Astrocyte of the spinal cord (primary cell): ENCODE measurements around the gene ELMO1.

ENCODE experiments used
- DNase-seq: peaks from one replicate; pipeline ENCODE4 v3.0.0; 2011; ENCODE audit warnings: low read depth, low spot score
- H3K4me3 ChIP-seq: 2 replicates; pipeline ENCODE4 v1.5.1; 2011; ENCODE audit warnings: low read depth, mild to moderate bottlenecking, low read length, moderate library complexity
- in situ Hi-C: cut with HindIII; loops from 2 replicates; pipeline ENCODE4 v1.10.0; 2017; ENCODE audit warnings: low sequenced_read_pairs
- TF ChIP-seq, protein P1 (sequence below): IDR thresholded peaks from 2 replicates; pipeline ENCODE4 v1.5.1; 2012; ENCODE audit warnings: low read depth, mild to moderate bottlenecking, low read length, inconsistent platforms

Gene ELMO1

DNA sequence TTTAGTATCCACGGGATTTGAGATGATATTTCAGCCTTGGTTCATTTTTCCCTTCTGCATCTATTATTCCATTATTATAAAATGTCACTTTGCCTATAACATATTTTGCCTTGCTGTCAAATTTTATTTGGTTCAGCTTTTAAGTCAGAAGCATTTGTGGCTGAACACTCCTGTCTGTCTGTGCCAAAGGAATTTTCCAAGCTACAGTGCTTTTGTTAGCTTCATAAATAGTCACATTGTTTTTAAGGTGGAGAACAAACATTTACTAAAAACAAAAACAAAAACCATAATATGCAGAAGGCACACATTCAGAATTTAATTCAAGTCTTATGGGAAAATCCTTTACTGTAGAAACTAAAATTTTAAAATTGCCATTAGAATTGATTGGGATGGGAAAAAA is 33.8 kb upstream of the ELMO1 start:
- TF ChIP-seq, protein P1, sequence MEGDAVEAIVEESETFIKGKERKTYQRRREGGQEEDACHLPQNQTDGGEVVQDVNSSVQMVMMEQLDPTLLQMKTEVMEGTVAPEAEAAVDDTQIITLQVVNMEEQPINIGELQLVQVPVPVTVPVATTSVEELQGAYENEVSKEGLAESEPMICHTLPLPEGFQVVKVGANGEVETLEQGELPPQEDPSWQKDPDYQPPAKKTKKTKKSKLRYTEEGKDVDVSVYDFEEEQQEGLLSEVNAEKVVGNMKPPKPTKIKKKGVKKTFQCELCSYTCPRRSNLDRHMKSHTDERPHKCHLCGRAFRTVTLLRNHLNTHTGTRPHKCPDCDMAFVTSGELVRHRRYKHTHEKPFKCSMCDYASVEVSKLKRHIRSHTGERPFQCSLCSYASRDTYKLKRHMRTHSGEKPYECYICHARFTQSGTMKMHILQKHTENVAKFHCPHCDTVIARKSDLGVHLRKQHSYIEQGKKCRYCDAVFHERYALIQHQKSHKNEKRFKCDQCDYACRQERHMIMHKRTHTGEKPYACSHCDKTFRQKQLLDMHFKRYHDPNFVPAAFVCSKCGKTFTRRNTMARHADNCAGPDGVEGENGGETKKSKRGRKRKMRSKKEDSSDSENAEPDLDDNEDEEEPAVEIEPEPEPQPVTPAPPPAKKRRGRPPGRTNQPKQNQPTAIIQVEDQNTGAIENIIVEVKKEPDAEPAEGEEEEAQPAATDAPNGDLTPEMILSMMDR, result no peak
- H3K4me3 ChIP-seq, result no peak overlapping the region
- DNase-seq, result no peak
- in situ Hi-C loops, result no loop called here

DNA sequence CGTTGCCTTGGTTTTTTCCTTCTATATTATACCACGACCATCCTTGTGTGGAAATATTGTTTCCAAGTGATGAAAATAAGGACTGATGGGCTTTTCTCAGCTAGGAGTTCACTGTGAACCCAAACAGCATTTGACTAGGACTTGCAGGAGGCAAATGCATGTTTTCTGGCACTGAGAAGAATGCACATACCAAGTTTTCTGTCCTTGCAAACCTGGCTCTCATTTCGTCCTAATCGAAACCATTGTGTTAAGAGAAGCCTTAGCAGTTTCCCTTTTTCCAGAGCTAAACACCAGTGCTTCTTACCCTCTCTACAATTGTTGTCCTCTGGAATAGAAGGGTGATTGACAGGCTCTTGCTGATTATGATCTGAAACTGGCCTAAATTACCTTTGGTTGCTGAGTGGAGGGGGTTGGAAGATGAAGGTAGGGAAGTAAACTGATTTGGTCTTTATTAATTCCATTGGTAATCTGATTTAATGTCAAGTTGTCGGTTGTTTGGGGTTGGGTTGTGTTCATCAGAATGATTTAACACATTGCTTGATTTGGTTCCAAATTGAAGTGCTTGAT is 33.1 kb upstream of the ELMO1 start:
- in situ Hi-C loops, result no loop called here
- TF ChIP-seq, protein P1, result no peak
- no peak overlapping the region for H3K4me3 ChIP-seq
- no peak for DNase-seq

DNA sequence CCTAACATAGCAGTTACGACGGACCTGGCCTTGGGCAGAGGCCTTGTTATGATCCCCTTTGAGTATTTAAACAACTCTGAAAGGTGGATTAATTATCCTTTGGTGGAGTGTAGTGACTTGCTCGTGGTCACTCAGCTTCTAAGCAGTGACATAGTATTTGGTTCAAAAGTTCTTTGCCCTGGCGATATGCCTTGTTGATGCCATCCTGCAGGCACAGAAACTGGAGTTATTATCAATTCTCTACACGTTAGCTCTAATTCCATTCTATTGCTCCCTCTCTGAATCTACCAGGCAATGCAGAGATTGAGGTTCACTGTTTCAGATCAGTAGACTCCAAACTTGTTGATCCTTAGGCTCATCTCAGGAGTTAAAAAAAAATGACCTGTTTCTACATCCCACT is 32.5 kb upstream of the ELMO1 start:
- DNase-seq, result no peak
- in situ Hi-C loops, result no loop called here
- TF ChIP-seq, protein P1, result no peak
- no peak overlapping the region for H3K4me3 ChIP-seq

DNA sequence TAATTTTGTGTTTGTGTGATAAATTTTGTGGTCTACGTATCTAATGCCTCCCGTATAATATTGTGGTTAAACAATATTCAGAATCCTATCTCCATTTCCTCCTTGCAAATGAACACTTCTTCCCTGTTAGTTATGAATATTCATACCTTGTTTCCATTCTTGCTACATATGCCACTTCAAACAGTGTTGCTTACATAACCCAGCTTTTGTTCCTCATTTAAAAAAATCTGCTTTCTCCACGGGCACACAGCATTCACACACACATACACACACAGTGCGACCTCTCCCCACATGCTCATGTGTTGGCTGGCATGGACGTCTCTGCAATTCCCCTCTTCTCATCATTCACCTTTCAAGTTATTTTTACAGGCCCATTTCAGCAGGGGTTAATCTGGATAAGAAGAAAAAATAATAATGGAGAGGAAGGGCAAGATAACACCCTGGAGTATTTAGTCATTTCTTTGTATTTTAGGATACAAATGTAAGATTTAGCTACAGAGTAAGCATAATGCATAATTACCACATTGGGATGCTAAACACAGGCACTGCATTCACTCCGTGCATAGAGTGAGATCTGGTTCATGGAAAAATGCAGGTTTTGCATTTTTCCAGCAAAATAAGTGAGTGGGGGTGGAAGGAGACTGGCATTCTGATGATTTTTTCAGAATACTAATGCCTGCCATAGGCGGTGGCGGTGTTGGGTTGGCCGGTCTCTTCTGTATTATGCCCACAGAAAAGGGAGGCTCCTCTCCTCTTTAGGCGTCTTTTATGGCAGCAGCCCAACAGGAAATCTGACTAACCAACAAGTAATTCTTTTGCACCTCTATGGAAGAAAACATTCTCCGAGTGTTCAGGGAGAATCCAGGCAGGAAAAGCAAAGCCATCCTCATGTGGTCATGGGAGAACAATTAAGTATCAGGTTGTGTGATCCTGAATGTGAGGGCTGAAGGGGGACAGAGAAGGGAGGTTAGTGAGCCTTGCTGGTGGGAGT is 31.7 kb upstream of the ELMO1 start:
- H3K4me3 ChIP-seq, result no peak overlapping the region
- TF ChIP-seq, protein P1, result no peak
- in situ Hi-C loops, result no loop called here
- no peak for DNase-seq

DNA sequence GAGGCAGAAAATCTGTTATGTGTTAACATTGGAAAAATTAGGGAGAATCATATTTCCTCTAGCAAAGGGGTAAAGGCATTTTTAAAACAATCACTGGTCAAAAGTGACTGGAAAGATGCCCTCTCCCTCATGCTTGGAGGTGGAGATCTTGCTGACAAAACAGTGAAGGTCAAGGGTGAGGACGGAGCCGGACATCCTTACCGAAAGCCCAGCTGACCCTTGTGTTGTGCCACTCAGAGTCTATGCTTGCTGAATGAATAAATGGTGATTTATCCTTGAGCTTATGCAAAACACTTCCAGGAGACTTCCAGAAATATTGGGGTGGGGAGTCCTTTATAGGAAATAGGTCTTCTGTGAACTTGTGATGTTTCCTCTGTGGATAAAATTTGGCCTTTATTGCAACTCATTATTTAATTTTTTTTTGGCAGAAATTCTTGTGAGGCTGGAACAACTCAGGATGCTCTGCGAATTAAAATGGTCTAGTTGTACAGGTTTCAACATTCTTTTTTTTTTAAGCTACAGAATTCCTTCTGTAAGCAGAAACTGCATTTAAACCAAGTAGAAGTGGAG is 28.3 kb upstream of the ELMO1 start:
- TF ChIP-seq, protein P1, result no peak

DNA sequence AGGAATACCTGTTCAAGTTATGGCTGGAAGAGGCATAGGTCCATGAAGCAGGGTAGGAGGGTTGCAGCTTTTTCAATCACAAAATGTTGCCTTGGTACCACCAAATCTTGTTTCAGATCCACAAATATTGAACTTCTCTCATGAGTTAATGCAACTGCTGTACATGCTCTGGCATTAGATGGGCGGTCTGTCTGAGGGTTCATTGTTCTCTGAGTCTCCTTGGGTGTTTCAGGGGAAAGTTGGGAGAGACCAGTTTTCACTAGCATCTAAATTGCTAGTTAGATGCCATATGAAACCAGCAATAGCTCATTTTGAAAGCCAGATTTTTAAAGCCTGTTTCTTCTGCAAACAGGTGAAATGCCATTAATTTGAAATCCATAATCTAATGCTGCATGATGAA is 27.8 kb upstream of the ELMO1 start:
- in situ Hi-C loops, result no loop called here
- no peak for DNase-seq
- no peak overlapping the region for H3K4me3 ChIP-seq
- TF ChIP-seq, protein P1, result no peak

More for the DNA sequence above, 28.3 kb upstream of the ELMO1 start:
- no peak for DNase-seq
- H3K4me3 ChIP-seq, result no peak overlapping the region
- in situ Hi-C loops, result no loop called here
